C4-2B (cell line): ENCODE data around the gene UBE2V1.
A peak's percentile ranks its signal among the peaks of the same experiment; 100 is the strongest.

Source experiments
- H3K27ac ChIP-seq: fragments of 450-650 bp; 2 replicates; pipeline ENCODE4 v1.5.1; 2017
- CTCF ChIP-seq: fragments of 450-650 bp; conservative IDR thresholded peaks from 2 replicates; pipeline ENCODE4 v1.5.1; 2017; ENCODE audit warnings: mild to moderate bottlenecking
- ZFX ChIP-seq: fragments of 450-650 bp; IDR thresholded peaks from 2 replicates; pipeline ENCODE4 v1.6.1; 2017

UBE2V1 gene

GRCh38 chr20:50094522-50094921 lies 18.4 kb downstream of the UBE2V1 start:
- no peak for TF ChIP-seq ZFX
- TF ChIP-seq CTCF, result no peak
- H3K27ac ChIP-seq, result no peak overlapping the region

- H3K27ac ChIP-seq, result no peak overlapping the region
Measured at GRCh38 chr20:50093240-50093639, 19.7 kb downstream of the UBE2V1 start.

GRCh38 chr20:50092436-50092835 lies 20.5 kb downstream of the UBE2V1 start:
- H3K27ac ChIP-seq, result no peak overlapping the region
- TF ChIP-seq CTCF, result no peak
- TF ChIP-seq ZFX, result no peak

More at GRCh38 chr20:50093240-50093639, 19.7 kb downstream of the UBE2V1 start:
- TF ChIP-seq CTCF (no peak), ZFX (no peak)

GRCh38 chr20:50089787-50090177 lies 23.2 kb downstream of the UBE2V1 start:
- no peak overlapping the region for H3K27ac ChIP-seq
- TF ChIP-seq ZFX (no peak), CTCF (no peak)

- no peak for TF ChIP-seq ZFX
- no peak for TF ChIP-seq CTCF
- no peak overlapping the region for H3K27ac ChIP-seq
Measured at GRCh38 chr20:50089140-50089786, 23.7 kb downstream of the UBE2V1 start.

- no peak overlapping the region for H3K27ac ChIP-seq
- TF ChIP-seq CTCF (no peak), ZFX (no peak)
Measured at GRCh38 chr20:50088022-50088421, 24.9 kb downstream of the UBE2V1 start.

GRCh38 chr20:50085481-50086365 lies 27.2 kb downstream of the UBE2V1 start:
- peak; percentile 94 for TF ChIP-seq CTCF
- no peak for TF ChIP-seq ZFX

More at GRCh38 chr20:50085481-50086365, 27.2 kb downstream of the UBE2V1 start:
- H3K27ac ChIP-seq, result peak overlapping the region; percentile 7; the same call in 1 of the 2 replicates
